MV-4-11 (cell line): ENCODE results near the gene TRERF1.

Experiments
- DNase-seq: peaks from one replicate; lab custom pipeline; 2025; lab: John Stamatoyannopoulos, UW

Gene TRERF1

GRCh38 chr6:42394881-42395620, 56.7 kb downstream of the TRERF1 start:
- DNase-seq: peak; percentile 60

DNA sequence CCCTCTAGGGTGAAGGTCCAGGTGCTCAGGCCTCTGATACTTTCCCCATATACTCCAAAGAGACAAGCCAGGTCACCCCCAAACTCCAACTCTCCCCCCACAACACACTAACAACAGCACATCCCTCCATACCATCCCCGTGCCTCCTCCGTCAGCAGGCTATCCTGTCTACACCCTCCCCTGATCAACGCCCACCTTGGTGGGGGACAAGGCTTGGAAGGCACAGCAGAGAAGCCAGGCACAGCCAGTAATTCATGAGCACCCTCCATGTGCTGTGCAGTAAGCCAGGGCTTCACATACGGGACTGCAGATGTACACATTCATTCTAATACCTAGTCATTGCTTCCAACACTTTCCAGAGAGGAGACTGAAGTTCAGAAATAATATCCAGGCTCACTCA, 57.6 kb downstream of the TRERF1 start:
- no peak for DNase-seq

DNA sequence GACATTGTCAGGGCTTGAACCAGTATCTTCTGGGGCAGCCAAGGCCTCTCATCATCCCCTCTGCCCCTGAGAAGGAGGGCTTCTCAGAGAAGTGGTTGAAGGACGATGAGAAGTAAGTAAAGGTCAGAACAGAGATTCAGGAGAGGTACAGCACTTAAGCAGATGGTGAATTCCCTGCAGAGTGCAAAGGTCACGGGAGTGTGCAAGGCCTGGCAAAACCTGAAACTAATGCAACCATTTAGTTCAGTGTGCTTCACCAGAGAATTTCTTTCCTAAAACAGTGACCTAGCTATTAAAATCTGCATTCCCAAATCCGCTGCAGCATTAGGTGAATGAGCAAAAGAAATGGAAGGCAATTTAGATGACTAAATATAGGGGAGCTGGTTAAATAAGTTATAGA, 58.4 kb downstream of the TRERF1 start:
- DNase-seq: no peak

DNA sequence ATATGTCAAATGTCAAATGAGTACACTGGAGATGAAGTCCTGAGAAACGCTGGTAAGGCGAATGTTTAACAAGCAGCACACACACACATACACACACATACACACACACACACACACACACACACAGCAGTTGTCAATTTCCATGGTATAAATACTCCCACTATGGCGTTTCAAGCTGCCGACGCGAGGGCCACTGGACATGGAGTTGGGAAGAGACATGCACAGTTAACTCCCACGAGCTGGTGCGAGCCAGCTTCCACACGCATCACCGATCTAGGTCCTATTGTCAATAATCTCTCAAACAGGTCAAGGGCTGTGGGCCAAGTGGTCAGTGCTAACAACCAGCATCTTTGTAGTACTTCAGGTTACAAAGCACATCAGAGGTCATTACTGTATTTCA, 58.9 kb downstream of the TRERF1 start:
- DNase-seq: no peak

DNA sequence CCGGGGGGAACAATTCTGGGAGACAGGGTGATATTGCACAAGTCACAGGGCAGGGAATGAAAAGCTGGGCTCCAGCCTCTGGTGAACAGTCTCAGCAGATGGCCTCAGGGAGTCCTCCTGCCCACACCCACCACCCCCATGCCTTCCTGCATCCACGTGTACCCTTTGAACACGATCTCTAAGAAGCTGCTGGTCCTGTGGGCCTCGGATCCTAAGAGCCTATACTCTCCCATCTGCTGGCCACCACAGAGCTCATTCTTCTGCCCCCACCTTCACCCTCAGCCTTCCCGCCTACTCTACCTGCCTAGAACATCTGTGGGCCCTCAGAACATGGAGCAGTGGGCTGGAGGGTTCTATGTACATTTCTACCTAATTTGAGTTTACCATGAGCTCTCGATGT, 60.3 kb downstream of the TRERF1 start:
- DNase-seq: no peak

GRCh38 chr6:42390228-42390934, 61.3 kb downstream of the TRERF1 start:
- DNase-seq: peak; percentile 16

- no peak for DNase-seq
Observed at GRCh38 chr6:42389736-42390135, 62.0 kb downstream of the TRERF1 start.

DNA sequence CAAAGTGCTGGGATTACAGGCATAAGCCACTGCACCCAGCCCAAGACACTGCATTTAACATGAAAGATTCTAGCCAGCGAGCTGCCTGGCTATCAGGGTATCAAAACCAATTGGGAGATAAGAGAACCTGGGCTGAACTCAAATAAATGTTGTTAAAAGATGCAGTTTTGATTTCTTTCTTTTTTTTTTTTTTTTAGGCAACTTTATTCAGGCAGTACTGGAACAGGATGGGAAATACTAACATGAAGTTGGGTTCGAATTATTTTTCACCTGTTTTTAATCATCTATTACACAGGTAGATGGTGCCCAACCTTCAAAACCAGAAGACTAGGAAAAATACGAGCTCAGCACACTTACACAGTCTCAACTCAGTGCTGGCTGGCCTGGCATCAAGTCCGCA, 63.7 kb downstream of the TRERF1 start:
- no peak for DNase-seq

- no peak for DNase-seq
Observed at GRCh38 chr6:42387336-42387735, 64.4 kb downstream of the TRERF1 start.

DNA sequence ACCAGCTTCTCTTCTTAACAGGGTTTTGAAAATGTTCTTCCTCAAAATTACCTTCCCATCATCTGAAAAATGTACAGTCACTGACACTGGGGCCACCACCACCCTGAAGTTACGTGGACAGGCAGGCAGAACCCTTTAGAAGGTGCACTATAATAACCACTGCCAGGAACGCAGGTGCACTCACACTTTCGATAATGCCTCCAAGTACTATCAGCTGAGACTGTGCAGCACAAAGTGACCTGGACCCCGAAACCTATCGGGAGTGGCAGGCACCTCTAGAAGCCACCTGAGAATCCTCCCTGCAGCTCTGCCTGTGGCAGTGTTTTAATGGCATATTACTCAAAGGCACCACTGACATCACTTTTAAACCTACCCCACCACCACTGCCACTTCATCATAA, 66.4 kb downstream of the TRERF1 start:
- DNase-seq: no peak

DNA sequence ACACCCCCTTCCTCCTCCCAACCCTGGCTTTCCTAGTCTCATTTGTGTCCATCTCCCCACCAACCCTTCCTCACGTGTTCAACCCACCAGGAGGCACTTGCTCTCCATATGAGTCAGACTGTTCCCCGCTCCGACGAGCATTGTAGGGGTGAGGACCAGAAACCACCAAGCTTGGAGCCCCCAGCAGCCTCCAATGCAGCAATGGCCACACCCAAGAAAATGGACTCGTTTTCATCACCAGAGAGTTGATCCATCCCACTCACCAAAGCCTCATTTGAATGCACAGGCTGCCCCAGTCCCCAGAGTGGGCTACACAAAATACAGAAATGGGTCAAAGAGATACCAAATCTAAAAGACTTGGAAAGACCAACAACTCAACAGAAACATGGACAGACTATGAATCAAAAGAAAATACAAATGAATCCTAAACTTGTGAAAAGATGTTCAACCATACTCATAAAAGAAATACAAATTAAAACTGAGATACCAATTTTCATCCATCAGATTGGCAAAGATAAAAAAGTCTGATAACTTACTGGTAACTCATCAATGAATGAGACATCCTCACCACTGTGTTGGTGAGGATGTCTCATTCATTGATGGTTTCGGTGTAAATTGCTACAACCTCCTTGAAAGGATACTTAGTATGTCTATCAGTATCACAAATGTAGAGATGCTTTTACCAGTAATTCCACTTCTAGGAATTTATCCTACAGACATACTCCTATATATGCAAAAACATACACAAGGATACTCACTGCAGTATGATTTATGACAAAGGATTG, 68.1 kb downstream of the TRERF1 start:
- no peak for DNase-seq

DNA sequence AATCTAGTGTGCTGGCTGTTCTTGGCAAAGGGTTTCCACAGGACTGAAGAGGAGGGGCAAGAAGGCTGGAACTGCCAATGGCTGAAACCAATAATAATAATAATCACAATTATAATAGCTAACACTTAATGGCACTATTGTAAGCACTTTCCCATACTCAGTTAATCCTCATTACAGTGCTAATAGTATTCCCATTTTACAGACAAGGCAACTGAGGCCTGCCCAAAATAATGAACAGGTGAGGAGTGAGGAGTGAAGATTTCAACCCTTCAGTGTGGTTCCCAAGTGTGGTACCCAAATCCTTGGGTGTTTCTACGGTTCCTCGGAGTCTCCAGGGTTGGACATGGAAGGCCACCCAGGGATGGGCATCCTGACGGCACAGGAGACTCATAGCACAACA, 69.9 kb downstream of the TRERF1 start:
- DNase-seq: no peak

DNA sequence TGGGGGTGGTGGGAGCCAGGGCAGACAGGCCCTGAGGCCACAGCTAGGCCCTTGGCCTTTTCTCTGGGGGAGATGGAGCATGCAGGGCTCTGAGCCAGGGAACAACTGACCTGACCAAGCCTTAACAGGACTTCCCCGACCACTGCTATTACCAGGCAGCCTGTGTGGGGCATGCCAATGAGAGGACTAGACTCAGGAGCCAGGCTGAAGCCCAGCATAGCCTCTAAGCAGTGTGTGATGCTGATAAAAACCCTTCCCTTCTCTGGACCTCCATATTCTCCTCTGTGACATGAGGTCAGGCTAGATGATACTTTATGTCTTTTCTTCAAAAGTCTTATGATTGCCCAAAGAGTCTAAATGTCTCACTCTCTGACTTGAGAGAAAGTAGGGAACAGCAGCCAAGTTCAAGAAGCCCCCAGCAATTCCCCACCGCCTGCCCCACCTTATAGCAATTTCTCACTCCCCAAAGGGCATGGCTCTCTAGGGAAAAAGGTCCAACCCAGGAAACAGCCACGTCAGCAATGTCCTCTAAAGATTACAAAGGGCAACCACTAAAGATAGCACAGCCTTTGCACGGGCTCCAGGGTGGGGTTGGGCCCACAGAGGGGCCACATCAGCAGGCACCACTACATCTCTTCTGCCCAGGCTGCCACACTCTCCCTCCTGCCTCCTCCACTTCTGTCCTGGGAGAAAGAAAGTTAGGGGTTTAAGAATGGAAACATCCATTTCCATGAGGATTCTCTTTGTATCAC, 71.3 kb downstream of the TRERF1 start:
- no peak for DNase-seq

DNA sequence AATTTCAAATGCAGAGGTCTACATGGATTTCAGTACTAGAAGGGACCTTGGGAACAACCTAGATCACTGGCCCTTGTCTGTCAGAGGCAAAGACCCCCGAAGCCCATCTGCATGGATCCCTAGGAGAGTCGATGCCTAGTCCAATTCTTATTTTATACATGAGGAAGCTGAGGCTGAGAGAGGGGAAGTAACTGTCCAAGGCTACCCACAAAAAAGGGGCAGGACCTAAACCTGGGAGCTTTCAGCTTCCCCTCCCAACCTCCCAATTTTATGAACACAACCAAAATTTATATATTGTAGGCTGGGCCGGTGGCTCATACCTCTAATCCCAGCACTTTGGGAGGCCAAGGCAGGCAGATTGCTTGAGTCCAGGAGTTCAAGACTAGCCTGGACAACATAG, 73.2 kb downstream of the TRERF1 start:
- peak; percentile 73 for DNase-seq

DNA sequence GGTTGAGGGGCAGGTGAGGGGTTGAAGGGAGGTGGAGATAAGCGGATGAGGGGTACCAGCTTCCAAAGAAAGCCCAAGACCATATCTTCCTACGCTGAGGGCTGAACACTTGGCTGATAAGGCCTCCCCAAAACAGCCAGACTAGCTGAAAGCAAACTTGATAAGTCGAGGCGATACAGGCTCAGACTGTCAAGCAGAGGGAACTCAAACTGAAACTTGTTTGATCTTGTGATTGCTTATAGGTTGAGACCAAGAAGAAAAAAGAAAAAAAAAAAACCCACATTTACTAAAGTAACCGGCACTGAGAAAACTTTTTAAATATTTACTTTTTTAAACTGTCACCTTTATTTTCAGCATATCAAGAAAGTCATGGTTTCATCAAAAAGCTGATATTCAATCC, 73.6 kb downstream of the TRERF1 start:
- DNase-seq: no peak

- DNase-seq: peak; percentile 11
Observed at GRCh38 chr6:42375007-42375635, 76.6 kb downstream of the TRERF1 start.

- DNase-seq: peak; percentile 82
Observed at GRCh38 chr6:42374018-42374669, 77.6 kb downstream of the TRERF1 start.

DNA sequence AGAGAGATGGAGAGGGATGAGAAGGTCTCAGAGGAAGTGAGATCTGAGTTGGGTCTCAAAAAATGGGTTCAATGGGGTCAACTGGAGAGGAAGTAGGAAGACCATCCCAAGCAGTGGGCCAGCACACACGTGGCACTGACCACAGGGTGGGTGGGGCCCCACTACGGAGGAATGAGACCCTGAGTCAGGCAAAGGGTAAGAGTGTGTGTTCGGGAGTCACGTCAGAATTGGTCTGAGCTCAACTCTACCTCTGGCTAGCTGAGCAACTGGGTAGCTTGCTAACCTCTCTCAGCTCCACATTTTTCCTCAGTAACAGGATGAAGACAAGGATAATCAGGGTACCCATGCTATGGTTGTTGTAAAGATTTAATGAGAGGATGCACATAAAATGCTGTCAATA, 79.0 kb downstream of the TRERF1 start:
- peak; percentile 81 for DNase-seq

- DNase-seq: no peak
Observed at GRCh38 chr6:42370323-42370985, 81.3 kb downstream of the TRERF1 start.

- DNase-seq: no peak
Observed at GRCh38 chr6:42369568-42369967, 82.2 kb downstream of the TRERF1 start.

DNA sequence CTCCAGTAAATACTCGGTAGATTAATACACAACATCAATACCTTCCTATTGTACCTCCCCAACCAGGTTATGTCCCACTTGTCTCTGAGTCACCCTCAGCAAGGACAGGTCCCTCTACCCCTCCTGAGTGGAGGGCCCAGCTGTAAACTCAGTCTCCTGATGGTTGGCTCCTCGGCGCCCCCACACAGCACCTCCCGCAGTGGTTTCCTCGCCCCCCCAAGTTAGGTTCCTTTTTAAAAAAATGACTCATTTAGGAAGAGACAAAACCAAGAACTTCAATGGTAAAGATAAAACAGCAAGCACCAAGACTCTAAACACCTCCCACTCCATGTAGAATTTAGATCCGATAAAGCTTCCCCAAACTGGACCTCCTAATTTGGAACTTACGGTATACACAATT, 83.5 kb downstream of the TRERF1 start:
- DNase-seq: peak; percentile 49
